IMR-90 (cell line): ENCODE measurements around the gene ITIH2.
"Not testable (repeated sequence)": the region's sequence is repeated elsewhere in the genome, so short reads cannot be mapped to it uniquely, and the experiment has no call there.

Experiments used
- BHLHE40 ChIP-seq: fragments of 150-350 bp; IDR thresholded peaks from 2 replicates; pipeline ENCODE4 v1.6.1; 2016; ENCODE audit warnings: mild to moderate bottlenecking, low read depth, low read length
- CEBPB ChIP-seq: IDR thresholded peaks from 2 replicates; pipeline ENCODE4 v1.6.1; 2012; ENCODE audit warnings: low read depth, low read length, improper control_type of control experiment
- CHD1 ChIP-seq: IDR thresholded peaks from 2 replicates; pipeline ENCODE4 v1.6.1; 2012; ENCODE audit warnings: low read depth, low read length, improper control_type of control experiment
- CTCF ChIP-seq: conservative IDR thresholded peaks from 2 replicates; pipeline ENCODE4 v1.5.1; 2012; ENCODE audit warnings: mild to moderate bottlenecking, low read depth, low read length, improper control_type of control experiment
- ELK1 ChIP-seq: fragments of 150-350 bp; IDR thresholded peaks from 2 replicates; pipeline ENCODE4 v1.6.1; 2016; ENCODE audit warnings: low read depth, mild to moderate bottlenecking, low read length, moderate library complexity, borderline replicate concordance
- FOS ChIP-seq: fragments of 150-350 bp; IDR thresholded peaks from 2 replicates; pipeline ENCODE4 v1.6.1; 2016; ENCODE audit warnings: low read depth, low read length
- MAFK ChIP-seq: IDR thresholded peaks from 2 replicates; pipeline ENCODE4 v1.6.1; 2012; ENCODE audit warnings: low read depth, low read length, improper control_type of control experiment
- MXI1 ChIP-seq: IDR thresholded peaks from 2 replicates; pipeline ENCODE4 v1.6.1; 2012; ENCODE audit warnings: low read depth, mild to moderate bottlenecking, low read length, moderate library complexity, borderline replicate concordance
- POLR2A ChIP-seq: IDR thresholded peaks from 2 replicates; pipeline ENCODE4 v1.6.1; 2012; ENCODE audit warnings: mild to moderate bottlenecking, low read depth, low read length
- RAD21 ChIP-seq: IDR thresholded peaks from 2 replicates; pipeline ENCODE4 v1.6.1; 2012; ENCODE audit warnings: low read length, improper control_type of control experiment
- RCOR1 ChIP-seq: IDR thresholded peaks from 2 replicates; pipeline ENCODE4 v1.6.1; 2012; ENCODE audit warnings: mild to moderate bottlenecking, low read length, improper control_type of control experiment; ENCODE audit not compliant: insufficient replicate concordance
- RFX5 ChIP-seq: IDR thresholded peaks from 2 replicates; pipeline ENCODE4 v1.8.0; 2012; ENCODE audit warnings: low read depth, mild to moderate bottlenecking, low read length, moderate library complexity
- USF2 ChIP-seq: fragments of 150-350 bp; IDR thresholded peaks from 2 replicates; pipeline ENCODE4 v1.6.1; 2017; ENCODE audit warnings: mild to moderate bottlenecking, antibody characterized with exemption, low read length, low read depth

GRCh38 chr10:7680078-7680477, 23.0 kb upstream of the ITIH2 start:
- not testable (repeated sequence) for TF ChIP-seq CTCF, RFX5, POLR2A, ELK1, CHD1, BHLHE40, RAD21, MXI1, FOS, CEBPB, RCOR1, MAFK, USF2
